NCI-H510A treated with DMSO at 0.1 percent for 48 hours (cell line): ENCODE data around the gene CCDC78.

ENCODE experiments used
- DNase-seq: peaks from one replicate; lab custom pipeline; 2025; lab: John Stamatoyannopoulos, UW

CCDC78 gene

GRCh38 chr16:710500-711075, 15.7 kb downstream of the CCDC78 start:
- no peak for DNase-seq

- DNase-seq = peak; percentile 53
Observed at GRCh38 chr16:709566-710499, 16.4 kb downstream of the CCDC78 start.

GRCh38 chr16:708959-709358, 17.3 kb downstream of the CCDC78 start:
- DNase-seq = no peak

GRCh38 chr16:708019-708418, 18.2 kb downstream of the CCDC78 start:
- no peak for DNase-seq

- DNase-seq = no peak
Observed at GRCh38 chr16:707062-707538, 19.1 kb downstream of the CCDC78 start.

GRCh38 chr16:706189-707061, 19.8 kb downstream of the CCDC78 start:
- DNase-seq = no peak

GRCh38 chr16:705431-706188, 20.6 kb downstream of the CCDC78 start, which contains the start of gene FBXL16:
Gene FBXL16 (minus strand): TSS chr16:705801. CDS start chr16:697405, 8,396 bp downstream.
- no peak for DNase-seq

- no peak for DNase-seq
Observed at GRCh38 chr16:704552-705380, 21.5 kb downstream of the CCDC78 start.

GRCh38 chr16:704047-704446, 22.2 kb downstream of the CCDC78 start:
- DNase-seq = no peak

GRCh38 chr16:703406-703805, 22.8 kb downstream of the CCDC78 start:
- no peak for DNase-seq

- DNase-seq = no peak
Observed at GRCh38 chr16:702341-702740, 23.9 kb downstream of the CCDC78 start.

GRCh38 chr16:700684-701584, 25.3 kb downstream of the CCDC78 start:
- no peak for DNase-seq

- no peak for DNase-seq
Observed at GRCh38 chr16:698911-699671, 27.2 kb downstream of the CCDC78 start.

GRCh38 chr16:695355-696089, 30.7 kb downstream of the CCDC78 start:
- peak; percentile 90 for DNase-seq

GRCh38 chr16:694863-695354, 31.3 kb downstream of the CCDC78 start:
- no peak for DNase-seq

GRCh38 chr16:694187-694862, 31.9 kb downstream of the CCDC78 start:
- no peak for DNase-seq

GRCh38 chr16:693766-694165, 32.5 kb downstream of the CCDC78 start:
- DNase-seq = no peak
